ENCODE measurements around the gene FAM117B. TPM values are rescaled to one million over a fixed set of nuclear protein-coding genes. Genes with fewer than 3 reads are reported as not detected.

The FAM117B gene
- polyA plus RNA-seq, 1 donor (not counting 4 experiments of a cell fraction or from before 2014, with no cell fraction given) = 1.9 TPM

GRCh38 chr2:202632682-202633290 lies 2.0 kb upstream of the FAM117B start:
- dilution Hi-C loops (cut with MboI; ENCODE audit: extremely low pct_ligation_motif_present, low sequenced_read_pairs) = no loop called here
- H3K4me2 ChIP-seq (ENCODE audit: control insufficient read depth, extremely low read depth, insufficient read depth, low read depth, low read length) = no peak overlapping the region
- H2AFZ ChIP-seq (ENCODE audit: control insufficient read depth, low read length) = peak overlapping the region; percentile 4
- no peaks in the 10 kb centered on the region for H4K20me1 ChIP-seq (ENCODE audit: control insufficient read depth, extremely low read depth, insufficient read depth, low read length)
- DNase-seq (ENCODE audit: low read depth, low spot score) (no peak), FAIRE-seq (no peak)
- H3K4me1 ChIP-seq (ENCODE audit: control insufficient read depth, extremely low read depth, insufficient read depth, low read length) = peaks cover 23% of the 10 kb centered on the region
- no peak overlapping the region for H3K27ac ChIP-seq (ENCODE audit: control insufficient read depth, insufficient read depth, low read length)
- H3K36me3 ChIP-seq (ENCODE audit: control insufficient read depth in 2 of 2, extremely low read depth in 1 of 2, insufficient read depth in 2 of 2, low read length in 2 of 2) = no peaks in the 10 kb centered on the region
- no peak overlapping the region for H3K4me3 ChIP-seq (ENCODE audit: control insufficient read depth in 2 of 3, extremely low read depth in 1 of 3, insufficient read depth in 2 of 3, low read depth in 1 of 3, low read length in 3 of 3)
- TF ChIP-seq CTCF (optimal IDR thresholded peaks at IDR 0.05 in 1 of 3, IDR thresholded peaks at IDR 0.05 in 1 of 3, conservative IDR thresholded peaks at IDR 0.05 in 1 of 3; ENCODE audit: extremely low read depth in 1 of 3, insufficient read depth in 2 of 3, low read length in 3 of 3) = no peak
- TF ChIP-seq EZH2 (IDR thresholded peaks at IDR 0.05; ENCODE audit: low read length) = no peak
- no peaks in the 10 kb centered on the region for H3K9me1 ChIP-seq (ENCODE audit: control insufficient read depth, extremely low read depth, insufficient read depth, low read length)
- H3K9ac ChIP-seq (ENCODE audit: control insufficient read depth, extremely low read depth, insufficient read depth, low read length) = no peak overlapping the region
- no peaks in the 10 kb centered on the region for H3K9me3 ChIP-seq (ENCODE audit: control insufficient read depth, low read depth, low read length)
- H3K27me3 ChIP-seq (ENCODE audit: control insufficient read depth, extremely low read depth, insufficient read depth, low read length) = no peaks in the 10 kb centered on the region
- H3K79me2 ChIP-seq (ENCODE audit: control insufficient read depth, insufficient read depth, low read length) = no peaks in the 10 kb centered on the region

- FAIRE-seq (no peak), DNase-seq (ENCODE audit: low read depth, low spot score) (no peak)
- no peak overlapping the region for H3K4me3 ChIP-seq (ENCODE audit: control insufficient read depth in 2 of 3, extremely low read depth in 1 of 3, insufficient read depth in 2 of 3, low read depth in 1 of 3, low read length in 3 of 3)
- dilution Hi-C loops (cut with MboI; ENCODE audit: extremely low pct_ligation_motif_present, low sequenced_read_pairs) = no loop called here
- H2AFZ ChIP-seq (ENCODE audit: control insufficient read depth, low read length) = no peak overlapping the region
- no peaks in the 10 kb centered on the region for H4K20me1 ChIP-seq (ENCODE audit: control insufficient read depth, extremely low read depth, insufficient read depth, low read length)
- peaks cover 2% of the 10 kb centered on the region for H3K79me2 ChIP-seq (ENCODE audit: control insufficient read depth, insufficient read depth, low read length)
- no peaks in the 10 kb centered on the region for H3K9me1 ChIP-seq (ENCODE audit: control insufficient read depth, extremely low read depth, insufficient read depth, low read length)
- no peak overlapping the region for H3K4me2 ChIP-seq (ENCODE audit: control insufficient read depth, extremely low read depth, insufficient read depth, low read depth, low read length)
- H3K9ac ChIP-seq (ENCODE audit: control insufficient read depth, extremely low read depth, insufficient read depth, low read length) = no peak overlapping the region
- H3K27me3 ChIP-seq (ENCODE audit: control insufficient read depth, extremely low read depth, insufficient read depth, low read length) = no peaks in the 10 kb centered on the region
- no peak overlapping the region for H3K27ac ChIP-seq (ENCODE audit: control insufficient read depth, insufficient read depth, low read length)
- H3K36me3 ChIP-seq (ENCODE audit: control insufficient read depth in 2 of 2, extremely low read depth in 1 of 2, insufficient read depth in 2 of 2, low read length in 2 of 2) = no peaks in the 10 kb centered on the region
- H3K4me1 ChIP-seq (ENCODE audit: control insufficient read depth, extremely low read depth, insufficient read depth, low read length) = peaks cover 27% of the 10 kb centered on the region
- TF ChIP-seq EZH2 (IDR thresholded peaks at IDR 0.05; ENCODE audit: low read length) = no peak
- TF ChIP-seq CTCF (optimal IDR thresholded peaks at IDR 0.05 in 1 of 3, IDR thresholded peaks at IDR 0.05 in 1 of 3, conservative IDR thresholded peaks at IDR 0.05 in 1 of 3; ENCODE audit: extremely low read depth in 1 of 3, insufficient read depth in 2 of 3, low read length in 3 of 3) = no peak
- no peaks in the 10 kb centered on the region for H3K9me3 ChIP-seq (ENCODE audit: control insufficient read depth, low read depth, low read length)
These were observed 1.3 kb upstream of the FAM117B start for GRCh38 chr2:202633470-202633869.
